H1 (cell line): ENCODE data around the gene C2orf92.

Experiments used
- EZH2 ChIP-seq: fragments of 200-600 bp; sonication (generic); IDR thresholded peaks from 2 replicates; pipeline ENCODE4 v1.7.1; 2012; ENCODE audit warnings: low read depth, mild to moderate bottlenecking, moderate library complexity, low read length, inconsistent platforms; ENCODE audit not compliant: severe bottlenecking
- FOSL1 ChIP-seq: IDR thresholded peaks from 2 replicates; pipeline ENCODE4 v1.6.1; 2011; ENCODE audit warnings: mild to moderate bottlenecking, low read depth, low read length, moderate library complexity; ENCODE audit not compliant: insufficient read depth
- MAFK ChIP-seq: IDR thresholded peaks from 2 replicates; pipeline ENCODE4 v1.6.1; 2012; ENCODE audit warnings: low read depth, mild to moderate bottlenecking, improper control_type of control experiment, low read length
- POLR2A ChIP-seq, 2 experiments: IDR thresholded peaks; 1 replicate in 1 of 2; 2 replicates in 1 of 2; pipeline ENCODE4 v1.6.1; 2011; ENCODE audit warnings: low read depth in 2 of 2, low read length in 2 of 2, mild to moderate bottlenecking in 2 of 2; ENCODE audit errors: control extremely low read depth in 1 of 2
- TF ChIP-seq, protein P1 (sequence below), 3 experiments: IDR thresholded peaks; 1 replicate in 2 of 3; 2 replicates in 1 of 3; pipeline versions ENCODE4 v1.5.1 to v1.6.1; 2011; ENCODE audit warnings: low read length in 3 of 3, mild to moderate bottlenecking in 3 of 3, inconsistent platforms in 2 of 3, low read depth in 1 of 3, moderate library complexity in 1 of 3; ENCODE audit not compliant: insufficient read depth in 1 of 3; ENCODE audit errors: control extremely low read depth in 1 of 3

DNA sequence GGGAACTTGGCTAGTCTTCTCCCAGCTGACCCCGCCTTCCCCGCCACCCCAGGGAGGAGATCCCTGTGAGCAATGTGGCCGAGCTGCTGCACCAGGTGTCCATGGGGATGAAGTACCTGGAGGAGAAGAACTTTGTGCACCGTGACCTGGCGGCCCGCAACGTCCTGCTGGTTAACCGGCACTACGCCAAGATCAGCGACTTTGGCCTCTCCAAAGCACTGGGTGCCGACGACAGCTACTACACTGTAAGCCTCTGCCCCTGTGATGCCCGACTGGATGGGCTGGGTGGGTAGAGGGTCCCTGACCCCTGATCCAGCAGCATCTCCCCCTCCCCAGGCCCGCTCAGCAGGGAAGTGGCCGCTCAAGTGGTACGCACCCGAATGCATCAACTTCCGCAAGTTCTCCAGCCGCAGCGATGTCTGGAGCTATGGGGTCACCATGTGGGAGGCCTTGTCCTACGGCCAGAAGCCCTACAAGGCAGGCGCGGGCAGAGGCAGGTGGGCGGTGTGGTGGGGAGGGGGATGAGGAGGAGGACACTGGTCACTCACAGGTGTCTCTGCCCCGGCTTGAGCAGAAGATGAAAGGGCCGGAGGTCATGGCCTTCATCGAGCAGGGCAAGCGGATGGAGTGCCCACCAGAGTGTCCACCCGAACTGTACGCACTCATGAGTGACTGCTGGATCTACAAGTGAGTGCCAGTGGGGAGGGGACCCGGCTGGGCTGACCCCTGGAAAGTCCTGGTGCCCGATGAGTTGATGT lies 68.1 kb downstream of the C2orf92 start:
- TF ChIP-seq, protein P1, sequence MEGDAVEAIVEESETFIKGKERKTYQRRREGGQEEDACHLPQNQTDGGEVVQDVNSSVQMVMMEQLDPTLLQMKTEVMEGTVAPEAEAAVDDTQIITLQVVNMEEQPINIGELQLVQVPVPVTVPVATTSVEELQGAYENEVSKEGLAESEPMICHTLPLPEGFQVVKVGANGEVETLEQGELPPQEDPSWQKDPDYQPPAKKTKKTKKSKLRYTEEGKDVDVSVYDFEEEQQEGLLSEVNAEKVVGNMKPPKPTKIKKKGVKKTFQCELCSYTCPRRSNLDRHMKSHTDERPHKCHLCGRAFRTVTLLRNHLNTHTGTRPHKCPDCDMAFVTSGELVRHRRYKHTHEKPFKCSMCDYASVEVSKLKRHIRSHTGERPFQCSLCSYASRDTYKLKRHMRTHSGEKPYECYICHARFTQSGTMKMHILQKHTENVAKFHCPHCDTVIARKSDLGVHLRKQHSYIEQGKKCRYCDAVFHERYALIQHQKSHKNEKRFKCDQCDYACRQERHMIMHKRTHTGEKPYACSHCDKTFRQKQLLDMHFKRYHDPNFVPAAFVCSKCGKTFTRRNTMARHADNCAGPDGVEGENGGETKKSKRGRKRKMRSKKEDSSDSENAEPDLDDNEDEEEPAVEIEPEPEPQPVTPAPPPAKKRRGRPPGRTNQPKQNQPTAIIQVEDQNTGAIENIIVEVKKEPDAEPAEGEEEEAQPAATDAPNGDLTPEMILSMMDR (IDR thresholded peaks at IDR 0.05; ENCODE audit: control extremely low read depth in 1 of 3, insufficient read depth in 1 of 3, low read depth in 1 of 3, low read length in 3 of 3), result no peak
- TF ChIP-seq EZH2 (no peak), MAFK (no peak), FOSL1 (no peak), POLR2A (IDR thresholded peaks at IDR 0.05; ENCODE audit: control extremely low read depth in 1 of 2, low read depth in 2 of 2, low read length in 2 of 2) (no peak)
